ENCODE data around the gene FIGNL2. TPM values are rescaled to one million over a fixed set of nuclear protein-coding genes. Genes with fewer than 3 reads are reported as not detected.

FIGNL2 gene
- total and polyA plus RNA-seq, 2 experiments from 2014 or later = 1.1 to 5.2 TPM

- TF ChIP-seq CTCF (conservative IDR thresholded peaks at IDR 0.05; ENCODE audit: low read depth in 2 of 2) (no peak), EZH2 (IDR thresholded peaks at IDR 0.05; ENCODE audit: low read depth, unreplicated experiment) (no peak), POLR2AphosphoS5 (IDR thresholded peaks at IDR 0.05; ENCODE audit: low read depth) (no peak), NANOG (IDR thresholded peaks at IDR 0.05; ENCODE audit: borderline replicate concordance) (no peak)
Observed at GRCh38 chr12:51836041-51836826, 12.3 kb downstream of the FIGNL2 start (continued).

GRCh38 chr12:51834411-51834810 is 14.1 kb downstream of the FIGNL2 start:
- Histone ChIP-seq H3K4me1 (ENCODE audit: insufficient read depth) (peaks cover 60% of the 10 kb centered on the region), H3K4me2 (no peak overlapping the region), H3K79me2 (replicated peaks; ENCODE audit: insufficient read depth) (no peaks in the 10 kb centered on the region), H3K27me3 (ENCODE audit: insufficient read depth) (no peaks in the 10 kb centered on the region), H3K36me3 (ENCODE audit: insufficient read depth) (no peaks in the 10 kb centered on the region), H3K27ac (ENCODE audit: low read depth) (no peak overlapping the region), H3K9me2 (ENCODE audit: insufficient read depth) (0 out of 2 replicates have a peak, but pooled peaks cover 3% of the 10 kb centered on the region), H3F3A (replicated peaks; ENCODE audit: low read depth) (0 out of 2 replicates have a peak, but pooled peaks cover 3% of the 10 kb centered on the region), H3K4me3 (no peak overlapping the region), H2AFZ (no peak overlapping the region), H4K20me1 (replicated peaks; ENCODE audit: insufficient read depth) (no peaks in the 10 kb centered on the region; the same call in 1 of the 2 replicates)
- peaks cover 29% of the 10 kb centered on the region for H3K27me3 Mint-ChIP-seq (ENCODE audit: insufficient read depth, low read depth, poor library complexity)
- DNase-seq (ENCODE audit: low spot score) = no peak
- no peaks in the 10 kb centered on the region for H3K9me3 Mint-ChIP-seq
- H3K4me1 Mint-ChIP-seq = peaks cover 70% of the 10 kb centered on the region
- TF ChIP-seq EZH2phosphoT487 (IDR thresholded peaks at IDR 0.05; ENCODE audit: unreplicated experiment) = no peak
- TF ChIP-seq ZNF331 (CRISPR knock-in tag; IDR thresholded peaks at IDR 0.05; ENCODE audit: low read depth) = no peak
- TF ChIP-seq STAT1 (IDR thresholded peaks at IDR 0.05; ENCODE audit: unreplicated experiment) = no peak
- TF ChIP-seq ZNF114 (CRISPR knock-in tag; IDR thresholded peaks at IDR 0.05) = no peak
- TF ChIP-seq EZH2 (IDR thresholded peaks at IDR 0.05; ENCODE audit: low read depth, unreplicated experiment) = no peak
- no peak for TF ChIP-seq JUNB (IDR thresholded peaks at IDR 0.05; ENCODE audit: unreplicated experiment)
- TF ChIP-seq ETS1 (IDR thresholded peaks at IDR 0.05) = no peak
- no peak overlapping the region for H3K27ac Mint-ChIP-seq
- H3K4me3 Mint-ChIP-seq = no peak overlapping the region
- ATAC-seq = no peak
- H3K36me3 Mint-ChIP-seq (ENCODE audit: low read depth) = peaks cover 4% of the 10 kb centered on the region; the same call in 1 of the 3 replicates
